ENCODE results near the gene SRCIN1.

SRCIN1 gene

DNA sequence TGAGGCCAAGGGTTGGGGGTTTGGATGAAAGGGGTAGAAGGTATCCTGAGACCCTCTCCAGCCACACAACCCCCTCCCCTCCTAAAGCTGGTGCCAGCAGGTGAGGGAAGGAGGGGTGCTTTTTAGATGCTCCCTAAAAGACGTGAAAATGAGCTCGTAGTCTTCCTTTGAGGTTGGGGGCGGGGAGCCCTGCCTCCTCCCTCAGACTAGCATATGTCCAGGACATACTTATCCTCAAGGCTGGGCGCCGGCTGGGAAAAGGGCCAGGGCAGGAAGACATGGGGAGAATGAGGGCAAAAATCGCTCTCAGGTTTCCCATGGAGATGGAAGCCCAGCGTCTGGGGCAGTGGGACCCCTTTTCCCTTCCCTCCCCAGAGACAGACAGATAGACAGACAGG, 26.7 kb downstream of the SRCIN1 start:
- TF ChIP-seq CSDC2 (CRISPR knock-in tag; IDR thresholded peaks at IDR 0.05) = no peak
- TF ChIP-seq ZC3H10 (CRISPR knock-in tag; IDR thresholded peaks at IDR 0.05) = no peak
- TF ChIP-seq, protein P1, sequence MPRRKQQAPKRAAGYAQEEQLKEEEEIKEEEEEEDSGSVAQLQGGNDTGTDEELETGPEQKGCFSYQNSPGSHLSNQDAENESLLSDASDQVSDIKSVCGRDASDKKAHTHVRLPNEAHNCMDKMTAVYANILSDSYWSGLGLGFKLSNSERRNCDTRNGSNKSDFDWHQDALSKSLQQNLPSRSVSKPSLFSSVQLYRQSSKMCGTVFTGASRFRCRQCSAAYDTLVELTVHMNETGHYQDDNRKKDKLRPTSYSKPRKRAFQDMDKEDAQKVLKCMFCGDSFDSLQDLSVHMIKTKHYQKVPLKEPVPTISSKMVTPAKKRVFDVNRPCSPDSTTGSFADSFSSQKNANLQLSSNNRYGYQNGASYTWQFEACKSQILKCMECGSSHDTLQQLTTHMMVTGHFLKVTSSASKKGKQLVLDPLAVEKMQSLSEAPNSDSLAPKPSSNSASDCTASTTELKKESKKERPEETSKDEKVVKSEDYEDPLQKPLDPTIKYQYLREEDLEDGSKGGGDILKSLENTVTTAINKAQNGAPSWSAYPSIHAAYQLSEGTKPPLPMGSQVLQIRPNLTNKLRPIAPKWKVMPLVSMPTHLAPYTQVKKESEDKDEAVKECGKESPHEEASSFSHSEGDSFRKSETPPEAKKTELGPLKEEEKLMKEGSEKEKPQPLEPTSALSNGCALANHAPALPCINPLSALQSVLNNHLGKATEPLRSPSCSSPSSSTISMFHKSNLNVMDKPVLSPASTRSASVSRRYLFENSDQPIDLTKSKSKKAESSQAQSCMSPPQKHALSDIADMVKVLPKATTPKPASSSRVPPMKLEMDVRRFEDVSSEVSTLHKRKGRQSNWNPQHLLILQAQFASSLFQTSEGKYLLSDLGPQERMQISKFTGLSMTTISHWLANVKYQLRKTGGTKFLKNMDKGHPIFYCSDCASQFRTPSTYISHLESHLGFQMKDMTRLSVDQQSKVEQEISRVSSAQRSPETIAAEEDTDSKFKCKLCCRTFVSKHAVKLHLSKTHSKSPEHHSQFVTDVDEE (CRISPR knock-in tag; IDR thresholded peaks at IDR 0.05) = no peak
- TF ChIP-seq, protein P2, sequence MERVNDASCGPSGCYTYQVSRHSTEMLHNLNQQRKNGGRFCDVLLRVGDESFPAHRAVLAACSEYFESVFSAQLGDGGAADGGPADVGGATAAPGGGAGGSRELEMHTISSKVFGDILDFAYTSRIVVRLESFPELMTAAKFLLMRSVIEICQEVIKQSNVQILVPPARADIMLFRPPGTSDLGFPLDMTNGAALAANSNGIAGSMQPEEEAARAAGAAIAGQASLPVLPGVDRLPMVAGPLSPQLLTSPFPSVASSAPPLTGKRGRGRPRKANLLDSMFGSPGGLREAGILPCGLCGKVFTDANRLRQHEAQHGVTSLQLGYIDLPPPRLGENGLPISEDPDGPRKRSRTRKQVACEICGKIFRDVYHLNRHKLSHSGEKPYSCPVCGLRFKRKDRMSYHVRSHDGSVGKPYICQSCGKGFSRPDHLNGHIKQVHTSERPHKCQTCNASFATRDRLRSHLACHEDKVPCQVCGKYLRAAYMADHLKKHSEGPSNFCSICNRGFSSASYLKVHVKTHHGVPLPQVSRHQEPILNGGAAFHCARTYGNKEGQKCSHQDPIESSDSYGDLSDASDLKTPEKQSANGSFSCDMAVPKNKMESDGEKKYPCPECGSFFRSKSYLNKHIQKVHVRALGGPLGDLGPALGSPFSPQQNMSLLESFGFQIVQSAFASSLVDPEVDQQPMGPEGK (CRISPR knock-in tag; IDR thresholded peaks at IDR 0.05; ENCODE audit: borderline replicate concordance) = no peak
- TF ChIP-seq ZNF70 (CRISPR knock-in tag; IDR thresholded peaks at IDR 0.05) = no peak
- no peak for TF ChIP-seq ISL1 (CRISPR knock-in tag; IDR thresholded peaks at IDR 0.05)
- no peak for TF ChIP-seq ZNF8 (CRISPR knock-in tag; IDR thresholded peaks at IDR 0.05)
- TF ChIP-seq, protein P3, sequence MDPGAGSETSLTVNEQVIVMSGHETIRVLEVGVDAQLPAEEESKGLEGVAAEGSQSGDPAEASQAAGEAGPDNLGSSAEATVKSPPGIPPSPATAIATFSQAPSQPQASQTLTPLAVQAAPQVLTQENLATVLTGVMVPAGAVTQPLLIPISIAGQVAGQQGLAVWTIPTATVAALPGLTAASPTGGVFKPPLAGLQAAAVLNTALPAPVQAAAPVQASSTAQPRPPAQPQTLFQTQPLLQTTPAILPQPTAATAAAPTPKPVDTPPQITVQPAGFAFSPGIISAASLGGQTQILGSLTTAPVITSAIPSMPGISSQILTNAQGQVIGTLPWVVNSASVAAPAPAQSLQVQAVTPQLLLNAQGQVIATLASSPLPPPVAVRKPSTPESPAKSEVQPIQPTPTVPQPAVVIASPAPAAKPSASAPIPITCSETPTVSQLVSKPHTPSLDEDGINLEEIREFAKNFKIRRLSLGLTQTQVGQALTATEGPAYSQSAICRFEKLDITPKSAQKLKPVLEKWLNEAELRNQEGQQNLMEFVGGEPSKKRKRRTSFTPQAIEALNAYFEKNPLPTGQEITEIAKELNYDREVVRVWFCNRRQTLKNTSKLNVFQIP (CRISPR knock-in tag; IDR thresholded peaks at IDR 0.05; ENCODE audit: borderline replicate concordance, low read depth) = no peak
- TF ChIP-seq SNAI2 (CRISPR knock-in tag; IDR thresholded peaks at IDR 0.05) = no peak
- TF ChIP-seq ZFP3 (CRISPR knock-in tag; IDR thresholded peaks at IDR 0.05) = no peak
- no peak for TF ChIP-seq TCF4 (CRISPR knock-in tag; IDR thresholded peaks at IDR 0.05; ENCODE audit: borderline replicate concordance)
- no peak for TF ChIP-seq ZNF565 (CRISPR knock-in tag; conservative IDR thresholded peaks at IDR 0.05; ENCODE audit: low read depth)
- TF ChIP-seq ARNTL (CRISPR knock-in tag; IDR thresholded peaks at IDR 0.05; ENCODE audit: borderline replicate concordance, low read depth) = no peak
- no peak for TF ChIP-seq GLIS3 (CRISPR knock-in tag; IDR thresholded peaks at IDR 0.05)
- no peak for TF ChIP-seq TOX (CRISPR knock-in tag; IDR thresholded peaks at IDR 0.05; ENCODE audit: borderline replicate concordance)
- ATAC-seq = no peak

DNA sequence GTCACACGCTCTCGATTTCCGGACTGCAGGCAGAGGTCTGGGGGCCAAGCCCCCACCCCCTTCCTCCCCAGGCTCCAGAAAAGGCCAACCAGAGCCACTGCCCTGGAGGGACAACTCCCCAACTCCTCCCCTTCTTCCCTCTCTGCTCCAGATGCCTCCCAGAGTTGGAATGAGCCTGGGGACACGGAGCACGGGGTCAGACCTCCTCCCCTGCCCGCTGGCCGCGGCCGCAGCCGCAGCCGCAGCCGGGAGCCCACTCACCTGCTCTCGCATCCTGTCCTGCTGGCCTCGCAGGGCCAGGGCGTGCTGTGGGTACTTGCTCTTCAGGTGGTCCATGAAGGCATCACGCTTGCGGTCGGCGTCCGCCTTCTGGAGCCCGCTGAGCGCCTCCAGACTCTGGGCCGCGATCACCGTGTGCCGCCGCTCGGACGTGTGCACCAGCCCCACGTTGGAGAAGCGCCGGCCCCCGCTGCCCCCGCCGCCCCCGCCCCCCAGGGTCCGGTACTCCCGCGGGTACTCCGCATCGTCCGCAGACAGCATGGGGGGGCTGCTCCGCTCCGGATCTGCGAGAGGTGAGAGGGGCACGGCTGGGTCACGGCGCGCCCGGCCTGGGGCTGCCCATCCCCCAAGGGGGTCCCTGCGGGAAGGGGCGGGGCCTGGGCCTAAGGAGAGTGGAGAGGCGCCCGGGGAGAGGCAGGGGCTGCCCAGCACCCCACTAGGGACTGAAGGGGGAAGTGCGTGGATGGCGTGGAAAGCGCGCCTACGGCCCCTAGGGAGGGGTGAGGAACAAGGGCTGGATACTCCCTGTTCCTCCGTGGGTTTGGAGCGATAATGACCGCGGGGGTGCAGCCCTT, 27.3 kb downstream of the SRCIN1 start:
- ATAC-seq = peak; percentile 21; the same call in 2 of the 3 replicates

DNA sequence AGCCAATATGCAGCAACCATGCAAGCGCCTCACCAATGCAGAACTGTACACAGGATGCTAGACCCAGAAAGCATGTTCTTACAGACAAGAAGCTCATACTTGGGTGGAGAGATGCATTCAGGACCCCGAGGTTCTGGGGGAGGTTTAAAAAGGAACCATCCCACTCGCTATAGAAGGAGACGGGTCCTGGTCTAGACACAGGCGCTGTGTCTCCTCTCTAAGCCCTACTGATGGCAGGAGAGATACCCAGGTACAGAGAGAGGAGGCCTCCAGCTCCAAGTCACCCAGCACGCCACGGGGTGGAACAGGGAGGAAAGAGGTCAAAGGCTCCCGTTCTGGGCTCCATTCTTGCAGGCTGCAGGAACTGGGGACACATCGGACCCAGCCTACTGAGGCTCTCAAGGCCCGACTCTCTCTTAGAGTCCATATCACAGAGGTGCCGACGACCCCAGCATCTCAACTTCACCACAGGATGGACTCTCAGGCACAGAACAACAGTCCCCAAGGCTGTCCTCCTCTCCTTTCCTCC, 28.0 kb downstream of the SRCIN1 start:
- ATAC-seq = no peak

More for the DNA sequence above, 27.3 kb downstream of the SRCIN1 start:
- TF ChIP-seq TCF4 (CRISPR knock-in tag; IDR thresholded peaks at IDR 0.05; ENCODE audit: borderline replicate concordance) = 0 out of 2 replicates have a peak, but pooled peaks have one; percentile 12
- TF ChIP-seq BACH2 (CRISPR knock-in tag; IDR thresholded peaks at IDR 0.05; ENCODE audit: borderline replicate concordance) = no peak

More for the DNA sequence above, 28.0 kb downstream of the SRCIN1 start:
- TF ChIP-seq ESRRG (CRISPR knock-in tag; IDR thresholded peaks at IDR 0.05) (no peak), SNAI2 (CRISPR knock-in tag; IDR thresholded peaks at IDR 0.05) (no peak), ARNTL (CRISPR knock-in tag; IDR thresholded peaks at IDR 0.05; ENCODE audit: borderline replicate concordance, low read depth) (no peak), OSR1 (CRISPR knock-in tag; IDR thresholded peaks at IDR 0.05) (no peak), ZFP30 (CRISPR knock-in tag; IDR thresholded peaks at IDR 0.05) (no peak), TOX (CRISPR knock-in tag; IDR thresholded peaks at IDR 0.05; ENCODE audit: borderline replicate concordance) (no peak), RARB (CRISPR knock-in tag; IDR thresholded peaks at IDR 0.05) (no peak), ZNF8 (CRISPR knock-in tag; IDR thresholded peaks at IDR 0.05) (no peak), ZFP3 (CRISPR knock-in tag; IDR thresholded peaks at IDR 0.05) (no peak), ZNF70 (CRISPR knock-in tag; IDR thresholded peaks at IDR 0.05) (no peak), ZC3H10 (CRISPR knock-in tag; IDR thresholded peaks at IDR 0.05) (no peak), ISL1 (CRISPR knock-in tag; IDR thresholded peaks at IDR 0.05) (no peak)
- TF ChIP-seq, protein P3 (CRISPR knock-in tag; IDR thresholded peaks at IDR 0.05; ENCODE audit: borderline replicate concordance, low read depth) = no peak
- TF ChIP-seq, protein P4, sequence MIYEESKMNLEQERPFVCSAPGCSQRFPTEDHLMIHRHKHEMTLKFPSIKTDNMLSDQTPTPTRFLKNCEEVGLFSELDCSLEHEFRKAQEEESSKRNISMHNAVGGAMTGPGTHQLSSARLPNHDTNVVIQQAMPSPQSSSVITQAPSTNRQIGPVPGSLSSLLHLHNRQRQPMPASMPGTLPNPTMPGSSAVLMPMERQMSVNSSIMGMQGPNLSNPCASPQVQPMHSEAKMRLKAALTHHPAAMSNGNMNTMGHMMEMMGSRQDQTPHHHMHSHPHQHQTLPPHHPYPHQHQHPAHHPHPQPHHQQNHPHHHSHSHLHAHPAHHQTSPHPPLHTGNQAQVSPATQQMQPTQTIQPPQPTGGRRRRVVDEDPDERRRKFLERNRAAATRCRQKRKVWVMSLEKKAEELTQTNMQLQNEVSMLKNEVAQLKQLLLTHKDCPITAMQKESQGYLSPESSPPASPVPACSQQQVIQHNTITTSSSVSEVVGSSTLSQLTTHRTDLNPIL (CRISPR knock-in tag; IDR thresholded peaks at IDR 0.05; ENCODE audit: low read depth) = no peak

Data from SK-N-SH treated with all-trans-retinoic acid at 6 μM for 48 hours (cell line).